ENCODE measurements around the gene NYAP1. TPM values are rescaled to one million over a fixed set of nuclear protein-coding genes. Genes with fewer than 3 reads are reported as not detected.

Gene NYAP1
- total RNA-seq, 1 donor from 2014 or later, result 1.2 TPM

DNA sequence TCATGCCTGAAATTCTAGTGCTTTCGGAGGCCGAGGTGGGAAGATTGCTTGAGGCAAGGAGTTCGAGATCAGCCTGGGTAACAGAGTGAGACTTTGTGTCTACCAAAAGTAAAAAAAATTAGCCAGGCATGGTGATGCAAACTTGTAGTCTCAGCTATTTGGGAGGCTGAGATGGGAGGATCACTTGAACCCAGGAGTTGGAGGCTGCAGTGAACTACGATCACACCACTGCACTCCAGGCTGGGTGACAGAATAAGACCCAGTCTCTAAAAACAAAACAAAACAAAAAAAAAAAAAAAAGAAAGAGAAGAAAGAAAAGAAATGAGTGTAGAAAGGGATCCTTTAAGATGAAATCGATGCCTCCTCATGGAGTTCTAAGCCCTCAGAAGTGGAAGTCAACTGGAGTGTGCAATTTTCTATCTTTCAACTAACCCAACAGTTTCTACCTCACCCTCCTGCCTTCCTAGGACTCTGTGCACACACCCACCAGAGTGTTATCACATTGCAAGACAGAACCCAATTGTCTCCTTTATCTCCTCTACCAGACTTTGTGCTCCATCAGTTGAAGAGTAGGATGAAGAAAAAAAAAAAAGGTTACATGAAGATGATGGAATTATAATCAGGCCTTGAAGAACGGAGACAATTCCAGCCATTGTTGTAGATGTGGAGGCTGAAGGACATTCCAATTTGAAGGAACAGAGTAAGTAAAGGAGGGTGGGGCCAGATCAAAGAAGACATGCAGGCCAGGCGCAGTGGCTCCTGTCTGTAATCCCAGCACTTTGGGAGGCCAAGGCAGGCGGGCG, 26.9 kb downstream of the NYAP1 start:
- H3K9ac ChIP-seq, result no peak overlapping the region
- H3K4me1 ChIP-seq, result no peaks in the 10 kb centered on the region
- Mint-ChIP-seq H3K27me3 (ENCODE audit: insufficient read depth, low read depth) (peaks cover 3% of the 10 kb centered on the region), H3K27ac (no peak overlapping the region), H3K4me1 (peaks cover 22% of the 10 kb centered on the region), H3K4me3 (no peak overlapping the region), H3K36me3 (no peaks in the 10 kb centered on the region), H3K9me3 (no peaks in the 10 kb centered on the region)
- no peaks in the 10 kb centered on the region for H3K9me3 ChIP-seq (ENCODE audit: low read depth)
- H3K4me3 ChIP-seq, result no peak overlapping the region
- no peaks in the 10 kb centered on the region for H3K36me3 ChIP-seq
- no peak for TF ChIP-seq EZH2phosphoT487 (IDR thresholded peaks at IDR 0.05)
- no peak for TF ChIP-seq EZH2 (IDR thresholded peaks at IDR 0.05)
- TF ChIP-seq, protein P1, sequence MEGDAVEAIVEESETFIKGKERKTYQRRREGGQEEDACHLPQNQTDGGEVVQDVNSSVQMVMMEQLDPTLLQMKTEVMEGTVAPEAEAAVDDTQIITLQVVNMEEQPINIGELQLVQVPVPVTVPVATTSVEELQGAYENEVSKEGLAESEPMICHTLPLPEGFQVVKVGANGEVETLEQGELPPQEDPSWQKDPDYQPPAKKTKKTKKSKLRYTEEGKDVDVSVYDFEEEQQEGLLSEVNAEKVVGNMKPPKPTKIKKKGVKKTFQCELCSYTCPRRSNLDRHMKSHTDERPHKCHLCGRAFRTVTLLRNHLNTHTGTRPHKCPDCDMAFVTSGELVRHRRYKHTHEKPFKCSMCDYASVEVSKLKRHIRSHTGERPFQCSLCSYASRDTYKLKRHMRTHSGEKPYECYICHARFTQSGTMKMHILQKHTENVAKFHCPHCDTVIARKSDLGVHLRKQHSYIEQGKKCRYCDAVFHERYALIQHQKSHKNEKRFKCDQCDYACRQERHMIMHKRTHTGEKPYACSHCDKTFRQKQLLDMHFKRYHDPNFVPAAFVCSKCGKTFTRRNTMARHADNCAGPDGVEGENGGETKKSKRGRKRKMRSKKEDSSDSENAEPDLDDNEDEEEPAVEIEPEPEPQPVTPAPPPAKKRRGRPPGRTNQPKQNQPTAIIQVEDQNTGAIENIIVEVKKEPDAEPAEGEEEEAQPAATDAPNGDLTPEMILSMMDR (IDR thresholded peaks at IDR 0.05), result no peak
- no peak overlapping the region for H2AFZ ChIP-seq (replicated peaks)
- H3K4me2 ChIP-seq, result no peak overlapping the region
- H3K27ac ChIP-seq, result no peak overlapping the region
- no peaks in the 10 kb centered on the region for H3K27me3 ChIP-seq
- H3K79me2 ChIP-seq (ENCODE audit: low read depth), result no peaks in the 10 kb centered on the region
- no peak for DNase-seq (ENCODE audit: low spot score)
- H3F3A ChIP-seq (ENCODE audit: low read depth), result no peaks in the 10 kb centered on the region
- H4K20me1 ChIP-seq (ENCODE audit: low read depth), result no peaks in the 10 kb centered on the region

DNA sequence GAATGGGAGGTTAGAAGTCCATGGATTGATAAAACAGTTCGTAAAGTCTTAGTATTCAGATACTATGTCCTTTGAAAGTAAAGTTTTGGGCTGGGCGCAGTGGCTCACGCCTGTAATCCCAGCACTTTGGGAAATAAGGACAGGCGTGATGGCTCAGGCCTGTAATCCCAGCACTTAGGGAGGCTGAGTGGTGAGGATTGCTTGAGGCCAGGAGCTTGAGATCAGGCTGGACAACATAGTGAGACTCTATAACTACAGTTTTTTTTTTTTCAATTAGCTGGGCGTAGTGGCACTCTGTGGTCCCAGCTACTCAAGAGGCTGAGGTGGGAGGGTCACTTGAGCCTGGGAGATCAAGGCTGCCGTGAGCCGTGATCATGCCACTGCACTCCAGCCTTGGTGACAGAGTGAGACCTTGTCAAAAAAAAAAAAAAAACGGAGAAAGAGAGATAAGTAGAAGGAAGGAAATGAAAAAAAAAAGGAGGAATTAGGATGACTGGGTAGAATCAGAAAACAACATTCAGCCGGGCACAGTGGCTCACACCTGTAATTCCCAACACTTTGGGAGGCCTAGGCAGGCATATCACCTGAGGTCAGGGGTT, 29.6 kb downstream of the NYAP1 start:
- no peaks in the 10 kb centered on the region for H3K27me3 Mint-ChIP-seq (ENCODE audit: insufficient read depth, low read depth)
- Histone ChIP-seq H3K4me3 (no peak overlapping the region), H3K79me2 (ENCODE audit: low read depth) (no peaks in the 10 kb centered on the region), H4K20me1 (ENCODE audit: low read depth) (no peaks in the 10 kb centered on the region), H2AFZ (replicated peaks) (no peak overlapping the region), H3K36me3 (no peaks in the 10 kb centered on the region), H3K9ac (no peak overlapping the region), H3K4me1 (no peaks in the 10 kb centered on the region), H3K27me3 (no peaks in the 10 kb centered on the region), H3F3A (ENCODE audit: low read depth) (no peaks in the 10 kb centered on the region), H3K27ac (no peak overlapping the region), H3K9me3 (ENCODE audit: low read depth) (no peaks in the 10 kb centered on the region), H3K4me2 (no peak overlapping the region)
- TF ChIP-seq EZH2phosphoT487 (IDR thresholded peaks at IDR 0.05) (no peak), EZH2 (IDR thresholded peaks at IDR 0.05) (no peak)
- TF ChIP-seq, protein P1 (IDR thresholded peaks at IDR 0.05), result no peak
- H3K9me3 Mint-ChIP-seq, result peaks cover 2% of the 10 kb centered on the region
- H3K4me3 Mint-ChIP-seq, result no peak overlapping the region
- no peak for DNase-seq (ENCODE audit: low spot score)
- no peaks in the 10 kb centered on the region for H3K36me3 Mint-ChIP-seq
- no peak overlapping the region for H3K27ac Mint-ChIP-seq
- peaks cover 19% of the 10 kb centered on the region for H3K4me1 Mint-ChIP-seq

DNA sequence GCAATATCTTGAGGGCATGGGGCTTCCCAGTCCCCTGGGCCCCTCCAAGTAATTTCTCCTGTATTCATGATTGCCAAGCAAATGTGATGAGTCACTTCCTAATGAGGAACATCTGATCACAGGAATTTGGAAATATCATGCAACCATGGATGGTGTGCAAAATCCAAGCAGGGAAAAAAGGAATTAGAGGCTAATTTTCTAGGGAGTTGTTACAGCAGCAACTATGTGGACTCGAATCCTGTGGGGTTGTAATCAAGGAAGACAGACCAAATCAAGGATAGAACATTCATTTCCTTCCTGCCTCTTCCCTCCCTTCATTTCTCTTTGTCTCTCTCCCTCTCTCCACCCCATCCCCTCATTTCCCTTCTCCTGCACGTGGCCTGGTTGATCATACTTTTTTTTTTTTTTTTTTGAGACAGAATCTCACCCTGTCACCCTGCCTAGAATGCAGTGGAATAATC, 31.4 kb downstream of the NYAP1 start:
- H2AFZ ChIP-seq (replicated peaks), result no peak overlapping the region
- no peak overlapping the region for H3K4me3 Mint-ChIP-seq
- no peak overlapping the region for H3K4me2 ChIP-seq
- H3K4me1 Mint-ChIP-seq, result peaks cover 15% of the 10 kb centered on the region
- no peaks in the 10 kb centered on the region for H3F3A ChIP-seq (ENCODE audit: low read depth)
- no peaks in the 10 kb centered on the region for H3K36me3 Mint-ChIP-seq
- no peak overlapping the region for H3K9ac ChIP-seq
- H3K36me3 ChIP-seq, result no peaks in the 10 kb centered on the region
- H3K9me3 ChIP-seq (ENCODE audit: low read depth), result no peaks in the 10 kb centered on the region
- TF ChIP-seq EZH2phosphoT487 (IDR thresholded peaks at IDR 0.05) (no peak), EZH2 (IDR thresholded peaks at IDR 0.05) (no peak)
- TF ChIP-seq, protein P1 (IDR thresholded peaks at IDR 0.05), result no peak
- no peak overlapping the region for H3K27ac ChIP-seq
- peaks cover 2% of the 10 kb centered on the region for H3K27me3 Mint-ChIP-seq (ENCODE audit: insufficient read depth, low read depth)
- H3K79me2 ChIP-seq (ENCODE audit: low read depth), result no peaks in the 10 kb centered on the region
- no peaks in the 10 kb centered on the region for H4K20me1 ChIP-seq (ENCODE audit: low read depth)
- no peak overlapping the region for H3K4me3 ChIP-seq
- no peaks in the 10 kb centered on the region for H3K4me1 ChIP-seq
- H3K9me3 Mint-ChIP-seq, result peaks cover 2% of the 10 kb centered on the region
- H3K27me3 ChIP-seq, result no peaks in the 10 kb centered on the region
- no peak for DNase-seq (ENCODE audit: low spot score)
- H3K27ac Mint-ChIP-seq, result no peak overlapping the region
